GM21360 (cell line): ENCODE measurements around the gene IFT122.
"Not testable (repeated sequence)": the region's sequence is repeated elsewhere in the genome, so short reads cannot be mapped to it uniquely, and the experiment has no call there.

Source experiments
- ATAC-seq: cut with Tn5 transposase; IDR thresholded peaks from one replicate; pipeline ENCODE4 v1.9.1; 2021; ENCODE audit warnings: mild to moderate bottlenecking, moderate library complexity; ENCODE audit not compliant: unreplicated experiment

The IFT122 gene

GRCh38 chr3:129515821-129516432, 75.9 kb downstream of the IFT122 start:
- not testable (repeated sequence) for ATAC-seq

- no peak for ATAC-seq
Observed at GRCh38 chr3:129517516-129517915, 77.5 kb downstream of the IFT122 start.

- no peak for ATAC-seq
Observed at GRCh38 chr3:129518038-129518561, 78.1 kb downstream of the IFT122 start.

- no peak for ATAC-seq
Observed at GRCh38 chr3:129518581-129518980, 78.6 kb downstream of the IFT122 start.

- no peak for ATAC-seq
Observed at GRCh38 chr3:129519449-129519848, 79.4 kb downstream of the IFT122 start.

GRCh38 chr3:129519896-129520715, 80.1 kb downstream of the IFT122 start:
- no peak for ATAC-seq

GRCh38 chr3:129520960-129521359, 80.9 kb downstream of the IFT122 start:
- ATAC-seq = no peak

GRCh38 chr3:129521611-129522010, 81.6 kb downstream of the IFT122 start:
- no peak for ATAC-seq

- no peak for ATAC-seq
Observed at GRCh38 chr3:129522953-129523352, 82.9 kb downstream of the IFT122 start.

GRCh38 chr3:129524081-129524480, 84.1 kb downstream of the IFT122 start:
- no peak for ATAC-seq

GRCh38 chr3:129525341-129525968, 85.4 kb downstream of the IFT122 start:
- ATAC-seq = no peak

GRCh38 chr3:129526121-129526900, 86.3 kb downstream of the IFT122 start:
- peak; percentile 96 for ATAC-seq

GRCh38 chr3:129527262-129527661, 87.2 kb downstream of the IFT122 start:
- no peak for ATAC-seq

GRCh38 chr3:129528589-129529100, 88.6 kb downstream of the IFT122 start, which contains the start of gene RHO:
Gene RHO (plus strand): TSS chr3:129528639. CDS start chr3:129528734, 95 bp downstream.
- no peak for ATAC-seq

GRCh38 chr3:129529436-129530210, 89.6 kb downstream of the IFT122 start:
- ATAC-seq = no peak

GRCh38 chr3:129530251-129530791, 90.3 kb downstream of the IFT122 start:
- ATAC-seq = no peak

GRCh38 chr3:129530821-129531220, 90.8 kb downstream of the IFT122 start:
- no peak for ATAC-seq

- ATAC-seq = no peak
Observed at GRCh38 chr3:129531699-129532098, 91.7 kb downstream of the IFT122 start.

- no peak for ATAC-seq
Observed at GRCh38 chr3:129532261-129532660, 92.2 kb downstream of the IFT122 start.

GRCh38 chr3:129533406-129533805, 93.4 kb downstream of the IFT122 start:
- ATAC-seq = no peak
